K562 (cell line): ENCODE measurements around the gene C1QL2. TPM values are rescaled to one million over a fixed set of nuclear protein-coding genes. Genes with fewer than 3 reads are reported as not detected.

ENCODE experiments used
- ATAC-seq: fragments of 200-7000 bp; cut with Tn5 transposase; 3 replicates; pipeline ENCODE4 v1.9.1; 2020; ENCODE audit warnings: moderate library complexity
- BruUV-seq: library from RNA; stranded (reverse); fragments of 400-500 nt; replicated peaks from 2 replicates; lab custom pipeline; 2021; lab: Mats Ljungman, UMichigan
- CTCF ChIA-PET: fragments of 300-600 bp; formaldehyde crosslinking; extraction: SDS; loops from one replicate; lab custom pipeline; 2021; ENCODE audit warnings: low intra/inter-chr PET ratio; lab: Yijun Ruan, JAX
- POLR2A ChIA-PET: fragments of 300-600, 350-650 bp; sonication (Branson Sonifier 250); formaldehyde crosslinking; extraction: SDS; loops from one replicate; lab custom pipeline; 2021; ENCODE audit warnings: antibody characterized with exemption, inconsistent platforms; lab: Yijun Ruan, JAX
- DNase-seq, 4 experiments: peaks; one replicate each; pipeline versions ENCODE4 v3.0.0 to v3.0.0-alpha.2; 2011 to 2018; ENCODE audit warnings: low spot score in 3 of 4, mixed read lengths in 3 of 4; ENCODE audit errors: extremely low read depth in 1 of 4
- FAIRE-seq: peaks from 2 replicates; lab custom pipeline; 2011; peaks lifted over from hg19 to GRCh38; lab: Jason Lieb, UNC
- H2AFZ ChIP-seq: 2 replicates; pipeline ENCODE4 v1.6.0; 2011; ENCODE audit warnings: low read depth, low read length, control low read depth, inconsistent platforms
- H3K27ac ChIP-seq: fragments of 200-600 bp; 3 replicates; pipeline ENCODE4 v1.8.0; 2011; ENCODE audit warnings: low read depth, mild to moderate bottlenecking, control low read depth, inconsistent platforms, low read length, moderate library complexity, mixed read lengths; ENCODE audit errors: extremely low read depth
- H3K27me3 ChIP-seq, 2 experiments: fragments of 300-600 bp in 1 of 2; 2 replicates in 1 of 2; 3 replicates in 1 of 2; pipeline versions ENCODE4 v1.6.0 to v1.8.0; 2011; ENCODE audit warnings: inconsistent platforms in 2 of 2, low read length in 2 of 2, mild to moderate bottlenecking in 1 of 2, mixed read lengths in 1 of 2, moderate library complexity in 1 of 2; ENCODE audit not compliant: control insufficient read depth in 2 of 2, insufficient read depth in 2 of 2
- H3K36me3 ChIP-seq: fragments of 300-600 bp; 3 replicates; pipeline ENCODE4 v1.8.0; 2011; ENCODE audit warnings: mild to moderate bottlenecking, low read length, inconsistent platforms; ENCODE audit not compliant: control insufficient read depth, insufficient read depth
- H3K4me1 ChIP-seq, 2 experiments: fragments of 200-600 bp in 1 of 2; replicated peaks in 1 of 2; 2 replicates in 1 of 2; 3 replicates in 1 of 2; pipeline versions ENCODE4 v1.5.1 to v1.8.0; 2011; ENCODE audit warnings: inconsistent platforms in 2 of 2, low read length in 2 of 2, mild to moderate bottlenecking in 1 of 2, mixed read lengths in 1 of 2, moderate library complexity in 1 of 2; ENCODE audit not compliant: control insufficient read depth in 2 of 2, insufficient read depth in 2 of 2
- H3K4me2 ChIP-seq: 2 replicates; pipeline ENCODE4 v1.6.1; 2011; ENCODE audit warnings: low read length, control low read depth, inconsistent platforms, mixed read lengths; ENCODE audit not compliant: insufficient read depth
- H3K4me3 ChIP-seq: fragments of 200-600 bp; sonication (generic), shearing (Covaris generic); 2 replicates; pipeline ENCODE4 v1.5.1; 2016; ENCODE audit warnings: control low read depth, inconsistent platforms
- H3K79me2 ChIP-seq: fragments of 200-600 bp; 3 replicates; pipeline ENCODE4 v1.8.0; 2011; ENCODE audit warnings: low read length, inconsistent platforms; ENCODE audit not compliant: control insufficient read depth, insufficient read depth
- H3K9ac ChIP-seq, 2 experiments: 2 replicates each; pipeline versions ENCODE4 v1.6.0 to v1.6.1; 2011; ENCODE audit warnings: low read depth in 2 of 2, low read length in 2 of 2, control low read depth in 1 of 2, inconsistent platforms in 1 of 2, mild to moderate bottlenecking in 1 of 2, mixed read lengths in 1 of 2; ENCODE audit not compliant: insufficient read depth in 1 of 2
- H3K9me1 ChIP-seq: one replicate; pipeline ENCODE4 v1.6.0; 2011; ENCODE audit warnings: inconsistent platforms, mild to moderate bottlenecking, low read length, moderate library complexity; ENCODE audit not compliant: control insufficient read depth, insufficient read depth
- H3K9me3 ChIP-seq: replicated peaks from 2 replicates; pipeline ENCODE4 v1.5.1; 2011; ENCODE audit warnings: low read depth, low read length, inconsistent platforms; ENCODE audit not compliant: control insufficient read depth, insufficient read depth
- H4K20me1 ChIP-seq: replicated peaks from 2 replicates; pipeline ENCODE4 v1.6.1; 2011; ENCODE audit warnings: low read length, inconsistent platforms, mixed read lengths; ENCODE audit not compliant: control insufficient read depth, insufficient read depth
- ARID1B ChIP-seq: fragments of 450-650 bp; IDR thresholded peaks from 2 replicates; pipeline ENCODE4 v1.6.1; 2016; ENCODE audit warnings: antibody characterized with exemption, mild to moderate bottlenecking, inconsistent platforms
- EGR1 ChIP-seq: fragments of 450-650 bp; conservative IDR thresholded peaks from 2 replicates; pipeline ENCODE4 v1.6.1; 2017; ENCODE audit warnings: mild to moderate bottlenecking
- MAZ ChIP-seq, 2 experiments: fragments of 450-650 bp in 1 of 2; sonication (generic) in 1 of 2; formaldehyde crosslinking; IDR thresholded peaks in 1 of 2; conservative IDR thresholded peaks in 1 of 2; 2 replicates each; pipeline versions ENCODE4 v1.4.0 to v1.5.0; 2020; ENCODE audit warnings: mild to moderate bottlenecking in 1 of 2, missing genetic modification reagents in 1 of 2
- ZNF263 ChIP-seq: sonication (generic); formaldehyde crosslinking; IDR thresholded peaks from 2 replicates; pipeline ENCODE4 v1.8.0; 2022; ENCODE audit warnings: mild to moderate bottlenecking, missing genetic modification reagents, borderline replicate concordance
- WGBS: fragments of 100-300 bp; shearing (Covaris generic); methylation state at CpG from one replicate; pipeline ENCODE4 v1.1.6; 2016; ENCODE audit warnings: low coverage, mixed read lengths; ENCODE audit not compliant: insufficient coverage; ENCODE audit errors: missing lambda C conversion rate; 5-methylcytosine and 5-hydroxymethylcytosine counted together
- in situ Hi-C: fragments of 300-500 bp; cut with MboI; formaldehyde crosslinking; loops from 4 replicates; pipeline ENCODE4 v1.15.0; 2018; ENCODE audit warnings: inconsistent platforms, mixed read lengths
- intact Hi-C: fragments of 100-400 bp; cut with micrococcal nuclease; formaldehyde crosslinking; loops from 2 replicates; pipeline ENCODE4 v1.14.2; 2022
- polyA plus RNA-seq, 8 experiments: library from polyadenylated mRNA; depleted of rRNA in 4 of 8; stranded (reverse) in 5 of 8; unstranded in 3 of 8; fragments of >200 nt; fragmentation: Nextera tagmentation in 2 of 8; fragmentation: Illumina TruSeq in 1 of 8; extraction: Ambion mirVana in 2 of 8; extraction: Trizol in 1 of 8; gene quantifications; 2 replicates each; pipeline versions ENCODE4 v1.2.1 to v1.2.3, GENCODE V29; 2011 to 2014; ENCODE audit warnings: inconsistent platforms in 1 of 8, missing spikeins in 1 of 8
- total RNA-seq, 7 experiments: library from RNA; depleted of rRNA in 6 of 7; stranded (reverse); fragments of >200 nt in 6 of 7; fragmentation: Illumina TruSeq in 2 of 7; extraction: Trizol in 2 of 7; gene quantifications; 2 replicates each; pipeline versions ENCODE4 v1.2.1 to v1.2.3, GENCODE V29; 2011 to 2021; ENCODE audit warnings: low replicate concordance in 1 of 7
- TF ChIP-seq, protein P1 (sequence below), 2 experiments: fragments of 450-650 bp; IDR thresholded peaks; 2 replicates each; pipeline ENCODE4 v1.6.1; 2016; ENCODE audit warnings: mild to moderate bottlenecking in 2 of 2, borderline replicate concordance in 1 of 2, low read depth in 1 of 2, moderate library complexity in 1 of 2

The C1QL2 gene
- total and polyA plus RNA-seq, 9 of the 15 experiments (the other 6 are each of a cell fraction or from before 2014, with no cell fraction given) = not detected

DNA sequence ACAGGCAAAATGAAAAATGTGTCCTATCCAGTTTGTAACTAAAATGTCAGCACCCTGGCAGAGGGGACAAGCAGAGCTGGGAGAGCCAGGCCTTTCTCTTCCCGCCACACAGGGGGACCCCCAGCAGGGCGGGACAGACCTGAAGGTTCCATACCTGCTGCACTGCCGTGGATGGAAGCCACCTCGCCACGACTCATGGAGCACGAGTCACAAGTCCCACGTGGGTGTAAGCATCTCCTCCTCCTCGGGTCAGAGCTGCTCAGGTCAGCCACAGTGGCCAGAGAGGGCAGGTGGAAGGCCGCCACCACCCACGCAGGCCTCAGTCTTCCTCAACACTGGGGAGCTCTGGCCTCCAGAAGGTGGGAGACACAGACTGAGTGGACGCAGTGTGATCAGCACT, 21.0 kb downstream of the C1QL2 start:
- no peak for TF ChIP-seq ARID1B
- TF ChIP-seq EGR1 = peak; percentile 17; the same call in 1 of the 2 replicates
- TF ChIP-seq ZNF263 (CRISPR knock-in tag) = no peak
- no peak for TF ChIP-seq MAZ (CRISPR knock-in tag; conservative IDR thresholded peaks at IDR 0.05 in 1 of 2, IDR thresholded peaks at IDR 0.05 in 1 of 2)
- intact Hi-C loops = no loop called here
- Histone ChIP-seq H3K4me2 (no peak overlapping the region), H3K9me3 (no peaks in the 10 kb centered on the region), H3K4me3 (no peak overlapping the region), H3K9ac (peak overlapping the region in 1 of 2 experiments; percentile 6; a peak in 1 of 4 replicates), H3K79me2 (no peaks in the 10 kb centered on the region), H3K36me3 (no peaks in the 10 kb centered on the region), H2AFZ (no peak overlapping the region), H4K20me1 (peaks cover 6% of the 10 kb centered on the region; the same call in 1 of the 2 replicates), H3K9me1 (no peaks in the 10 kb centered on the region), H3K27me3 (peaks cover 14 to 50% of the 10 kb centered on the region in 2 experiments; a peak in 3 of 5 replicates), H3K4me1 (no peaks in the 10 kb centered on the region), H3K27ac (no peak overlapping the region)
- in situ Hi-C loops = no loop called here
- DNase-seq (no peak), ATAC-seq (no peak), FAIRE-seq (no peak)
- no TSS peak for BruUV-seq
- WGBS = 3% methylated on average over 5 of the region's 11 CpGs
- ChIA-PET POLR2A (no interaction called here), CTCF (no interaction called here)

DNA sequence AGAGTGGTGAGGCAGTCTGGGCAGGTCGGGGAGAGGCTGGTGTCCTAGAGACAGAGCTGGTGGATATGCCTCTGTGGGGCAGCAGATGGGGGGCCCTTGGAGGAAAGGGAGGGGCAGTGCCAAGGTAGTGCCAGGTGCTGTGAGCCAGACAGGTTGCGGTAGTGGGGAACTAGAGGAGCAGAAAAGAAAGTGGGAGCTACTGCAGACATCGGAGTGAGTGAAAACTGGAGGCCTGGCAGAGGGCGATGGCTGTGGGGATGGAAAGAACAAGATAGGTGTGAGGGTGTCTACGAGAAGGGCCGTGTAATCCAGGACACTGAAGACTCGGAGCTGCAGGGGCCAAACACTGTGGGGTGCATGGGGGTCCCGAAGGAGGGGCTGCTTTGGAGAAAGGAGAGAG, 21.7 kb downstream of the C1QL2 start:
- H3K27ac ChIP-seq = no peak overlapping the region
- FAIRE-seq (no peak), DNase-seq (no peak), ATAC-seq (no peak)
- no peak overlapping the region for H3K9ac ChIP-seq
- in situ Hi-C loops (no loop called here), intact Hi-C loops (no loop called here)
- no peaks in the 10 kb centered on the region for H3K4me1 ChIP-seq
- H3K79me2 ChIP-seq = no peaks in the 10 kb centered on the region
- WGBS = 0% methylated on average over 8 of the region's 8 CpGs
- H3K9me1 ChIP-seq = no peaks in the 10 kb centered on the region
- no peaks in the 10 kb centered on the region for H3K36me3 ChIP-seq
- POLR2A ChIA-PET = no interaction called here
- CTCF ChIA-PET = no interaction called here
- no peaks in the 10 kb centered on the region for H3K9me3 ChIP-seq
- H4K20me1 ChIP-seq = peaks cover 6% of the 10 kb centered on the region; the same call in 1 of the 2 replicates
- no peak overlapping the region for H3K4me3 ChIP-seq
- H3K4me2 ChIP-seq = no peak overlapping the region
- no peak overlapping the region for H2AFZ ChIP-seq
- BruUV-seq = no TSS peak
- peaks cover 14 to 50% of the 10 kb centered on the region in 2 experiments; a peak in 3 of 5 replicates for H3K27me3 ChIP-seq
- TF ChIP-seq, protein P1, sequence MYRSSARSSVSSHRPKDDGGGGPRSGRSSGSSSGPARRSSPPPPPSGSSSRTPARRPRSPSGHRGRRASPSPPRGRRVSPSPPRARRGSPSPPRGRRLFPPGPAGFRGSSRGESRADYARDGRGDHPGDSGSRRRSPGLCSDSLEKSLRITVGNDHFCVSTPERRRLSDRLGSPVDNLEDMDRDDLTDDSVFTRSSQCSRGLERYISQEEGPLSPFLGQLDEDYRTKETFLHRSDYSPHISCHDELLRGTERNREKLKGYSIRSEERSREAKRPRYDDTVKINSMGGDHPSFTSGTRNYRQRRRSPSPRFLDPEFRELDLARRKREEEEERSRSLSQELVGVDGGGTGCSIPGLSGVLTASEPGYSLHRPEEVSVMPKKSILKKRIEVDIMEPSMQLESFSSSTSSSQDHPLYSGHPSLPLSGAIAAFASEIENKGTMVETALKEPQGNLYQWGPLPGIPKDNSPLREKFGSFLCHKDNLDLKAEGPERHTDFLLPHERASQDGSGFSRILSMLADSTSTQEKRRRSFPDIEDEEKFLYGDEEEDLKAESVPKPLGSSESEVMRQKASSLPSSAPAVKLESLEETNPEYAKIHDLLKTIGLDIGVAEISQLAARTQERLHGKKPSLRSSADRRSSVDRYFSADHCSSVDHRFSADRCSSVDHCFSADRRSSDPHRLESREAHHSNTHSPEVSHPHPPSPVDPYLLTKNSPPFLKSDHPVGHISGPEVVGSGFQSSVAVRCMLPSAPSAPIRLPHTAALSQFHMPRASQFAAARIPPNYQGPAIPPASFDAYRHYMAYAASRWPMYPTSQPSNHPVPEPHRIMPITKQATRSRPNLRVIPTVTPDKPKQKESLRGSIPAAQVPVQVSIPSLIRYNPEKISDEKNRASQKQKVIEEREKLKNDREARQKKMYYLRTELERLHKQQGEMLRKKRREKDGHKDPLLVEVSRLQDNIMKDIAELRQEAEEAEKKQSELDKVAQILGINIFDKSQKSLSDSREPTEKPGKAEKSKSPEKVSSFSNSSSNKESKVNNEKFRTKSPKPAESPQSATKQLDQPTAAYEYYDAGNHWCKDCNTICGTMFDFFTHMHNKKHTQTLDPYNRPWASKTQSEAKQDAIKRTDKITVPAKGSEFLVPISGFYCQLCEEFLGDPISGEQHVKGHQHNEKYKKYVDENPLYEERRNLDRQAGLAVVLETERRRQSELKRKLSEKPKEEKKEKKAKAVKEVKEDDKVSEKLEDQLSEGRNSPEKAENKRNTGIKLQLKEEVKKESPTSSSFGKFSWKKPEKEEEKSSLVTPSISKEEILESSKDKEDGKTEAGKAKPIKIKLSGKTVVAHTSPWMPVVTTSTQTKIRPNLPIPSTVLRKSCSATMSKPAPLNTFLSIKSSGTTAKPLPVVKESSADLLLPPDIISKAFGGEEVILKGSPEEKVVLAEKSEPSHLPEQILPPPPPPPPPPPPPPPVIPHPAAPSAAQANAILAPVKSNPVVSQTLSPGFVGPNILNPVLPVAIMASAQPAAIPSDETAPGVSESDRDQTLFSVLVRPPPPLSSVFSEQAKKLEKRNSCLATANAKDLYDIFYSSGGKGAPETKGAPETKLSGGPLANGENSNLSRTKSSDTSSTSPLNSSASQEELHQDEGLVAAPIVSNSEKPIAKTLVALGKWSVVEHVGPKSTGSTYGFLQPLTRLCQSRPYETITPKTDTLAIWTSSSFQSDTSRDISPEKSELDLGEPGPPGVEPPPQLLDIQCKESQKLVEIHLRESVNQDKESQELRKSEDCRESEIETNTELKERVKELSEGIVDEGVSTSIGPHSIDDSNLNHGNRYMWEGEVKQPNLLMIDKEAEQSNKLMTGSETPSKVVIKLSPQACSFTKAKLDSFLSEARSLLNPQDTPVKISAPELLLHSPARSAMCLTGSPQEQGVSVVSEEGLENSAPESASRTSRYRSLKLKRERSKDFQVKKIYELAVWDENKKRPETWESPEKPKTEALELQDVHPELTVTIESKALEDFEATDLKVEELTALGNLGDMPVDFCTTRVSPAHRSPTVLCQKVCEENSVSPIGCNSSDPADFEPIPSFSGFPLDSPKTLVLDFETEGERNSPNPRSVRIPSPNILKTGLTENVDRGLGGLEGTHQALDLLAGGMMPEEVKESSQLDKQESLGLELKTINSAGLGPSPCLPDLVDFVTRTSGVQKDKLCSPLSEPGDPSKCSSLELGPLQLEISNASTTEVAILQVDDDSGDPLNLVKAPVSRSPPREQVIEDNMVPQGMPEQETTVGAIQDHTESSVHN (IDR thresholded peaks at IDR 0.05; ENCODE audit: borderline replicate concordance in 1 of 2, low read depth in 1 of 2) = no peak
